Natural killer cell (primary cell): ENCODE results near the gene AATK. TPM values are rescaled to one million over a fixed set of nuclear protein-coding genes. Genes with fewer than 3 reads are reported as not detected.

Source experiments
- ATAC-seq, 3 donors: fragments of 150-1000 bp in 2 of 3; fragments of 200-7000 bp in 1 of 3; cut with Tn5 transposase; 1 replicate in 1 of 3; 2 replicates in 2 of 3; pipeline ENCODE4 v1.10.0; 2021; ENCODE audit warnings: mild to moderate bottlenecking in 2 of 3, moderate library complexity in 2 of 3
- DNase-seq, 2 donors: peaks; one replicate each; pipeline versions ENCODE4 v3.0.0 to v3.0.0-alpha.2; 2013 to 2021; ENCODE audit warnings: mixed read lengths in 1 of 2
- H3K27ac ChIP-seq: one replicate; pipeline ENCODE4 v1.5.1; 2013; ENCODE audit warnings: mild to moderate bottlenecking, low read length
- H3K27me3 ChIP-seq: one replicate; pipeline ENCODE4 v1.6.1; 2013; ENCODE audit warnings: low read length; ENCODE audit not compliant: control insufficient read depth, insufficient read depth
- H3K36me3 ChIP-seq: one replicate; pipeline ENCODE4 v1.6.1; 2013; ENCODE audit warnings: low read length; ENCODE audit not compliant: control insufficient read depth, insufficient read depth
- H3K4me1 ChIP-seq: one replicate; pipeline ENCODE4 v1.6.1; 2013; ENCODE audit warnings: low read length; ENCODE audit not compliant: control insufficient read depth, insufficient read depth
- H3K4me3 ChIP-seq: one replicate; pipeline ENCODE4 v1.5.1; 2013; ENCODE audit warnings: low read length
- H3K9me3 ChIP-seq: one replicate; pipeline ENCODE4 v1.6.1; 2013; ENCODE audit warnings: low read length; ENCODE audit not compliant: control insufficient read depth, insufficient read depth
- H3K27ac Mint-ChIP-seq, 2 donors: one replicate each; pipeline ENCODE4 v1.8.0; 2022; ENCODE audit warnings: mild to moderate bottlenecking in 2 of 2, mixed read lengths in 2 of 2, moderate library complexity in 1 of 2
- H3K27me3 Mint-ChIP-seq, 2 donors: one replicate each; pipeline ENCODE4 v1.8.0; 2022; ENCODE audit warnings: low read depth in 2 of 2, mixed read lengths in 2 of 2
- H3K36me3 Mint-ChIP-seq: one replicate; pipeline ENCODE4 v1.8.0; 2022; ENCODE audit warnings: mixed read lengths
- H3K4me1 Mint-ChIP-seq, 2 donors: one replicate each; pipeline ENCODE4 v1.8.0; 2022; ENCODE audit warnings: mixed read lengths in 2 of 2
- H3K4me3 Mint-ChIP-seq: one replicate; pipeline ENCODE4 v1.8.0; 2022; ENCODE audit warnings: mild to moderate bottlenecking, moderate library complexity, mixed read lengths
- H3K9me3 Mint-ChIP-seq, 2 donors: one replicate each; pipeline ENCODE4 v1.8.0; 2022; ENCODE audit warnings: mixed read lengths in 2 of 2
- WGBS: methylation state at CpG from one replicate; pipeline ENCODE4 v1.1.7; 2013; ENCODE audit warnings: missing lambda C conversion rate; ENCODE audit not compliant: insufficient coverage; 5-methylcytosine and 5-hydroxymethylcytosine counted together
- intact Hi-C: fragments of 100-400 bp; cut with micrococcal nuclease; formaldehyde crosslinking; loops from one replicate; pipeline ENCODE4 v1.14.2; 2022
- total RNA-seq, 4 donors: library from RNA; stranded (reverse); fragments of 120-200 nt in 1 of 4; gene quantifications; one replicate each; pipeline versions ENCODE4 v1.2.3 to v1.2.4, GENCODE V29; 2013 to 2022
- TF ChIP-seq, protein P1 (sequence below): fragments of 200-600 bp; IDR thresholded peaks from one replicate; pipeline ENCODE4 v1.8.0; 2022; ENCODE audit warnings: antibody characterized with exemption

The AATK gene
- total RNA-seq, 3 donors from 2014 or later (not counting 1 experiment from before 2014, with no cell fraction given): 8.5 to 13.7 (median 10.4) TPM

DNA sequence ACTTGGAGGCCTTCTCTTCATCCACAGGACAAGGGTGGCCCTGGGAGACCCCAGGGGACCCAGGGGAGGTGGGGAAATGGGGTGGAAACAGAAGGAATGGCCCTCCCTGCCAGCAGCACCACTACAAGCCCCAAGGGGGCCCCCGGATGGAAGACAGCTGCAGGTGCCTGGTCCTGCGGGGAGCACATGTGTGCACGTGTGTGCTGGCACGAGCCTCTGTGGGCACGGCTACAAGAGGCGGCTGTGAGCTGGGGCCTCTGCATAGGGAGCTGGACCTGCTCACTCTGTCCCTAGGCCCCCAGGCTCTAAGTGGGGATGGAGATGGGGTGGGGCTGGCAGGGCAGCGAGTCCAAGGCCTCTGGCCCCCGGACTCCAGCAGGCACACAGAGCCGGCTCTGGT, 13.2 kb upstream of the AATK start:
- H3K4me1 Mint-ChIP-seq: no peaks in the 10 kb centered on the region
- TF ChIP-seq, protein P1, sequence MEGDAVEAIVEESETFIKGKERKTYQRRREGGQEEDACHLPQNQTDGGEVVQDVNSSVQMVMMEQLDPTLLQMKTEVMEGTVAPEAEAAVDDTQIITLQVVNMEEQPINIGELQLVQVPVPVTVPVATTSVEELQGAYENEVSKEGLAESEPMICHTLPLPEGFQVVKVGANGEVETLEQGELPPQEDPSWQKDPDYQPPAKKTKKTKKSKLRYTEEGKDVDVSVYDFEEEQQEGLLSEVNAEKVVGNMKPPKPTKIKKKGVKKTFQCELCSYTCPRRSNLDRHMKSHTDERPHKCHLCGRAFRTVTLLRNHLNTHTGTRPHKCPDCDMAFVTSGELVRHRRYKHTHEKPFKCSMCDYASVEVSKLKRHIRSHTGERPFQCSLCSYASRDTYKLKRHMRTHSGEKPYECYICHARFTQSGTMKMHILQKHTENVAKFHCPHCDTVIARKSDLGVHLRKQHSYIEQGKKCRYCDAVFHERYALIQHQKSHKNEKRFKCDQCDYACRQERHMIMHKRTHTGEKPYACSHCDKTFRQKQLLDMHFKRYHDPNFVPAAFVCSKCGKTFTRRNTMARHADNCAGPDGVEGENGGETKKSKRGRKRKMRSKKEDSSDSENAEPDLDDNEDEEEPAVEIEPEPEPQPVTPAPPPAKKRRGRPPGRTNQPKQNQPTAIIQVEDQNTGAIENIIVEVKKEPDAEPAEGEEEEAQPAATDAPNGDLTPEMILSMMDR: no peak
- peaks cover 0 to 8% of the 10 kb centered on the region in 2 donors for H3K27me3 Mint-ChIP-seq
- H3K4me3 Mint-ChIP-seq: no peak overlapping the region
- 80% methylated on average over 9 of the region's 9 CpGs for WGBS
- no peaks in the 10 kb centered on the region for H3K36me3 Mint-ChIP-seq
- no peak overlapping the region for H3K27ac ChIP-seq
- no peaks in the 10 kb centered on the region for H3K36me3 ChIP-seq
- H3K27ac Mint-ChIP-seq: no peak overlapping the region
- DNase-seq (no peak), ATAC-seq (no peak)
- intact Hi-C loops: no loop called here
- no peaks in the 10 kb centered on the region for H3K27me3 ChIP-seq
- no peaks in the 10 kb centered on the region for H3K9me3 ChIP-seq
- H3K4me3 ChIP-seq: no peak overlapping the region
- no peaks in the 10 kb centered on the region for H3K4me1 ChIP-seq
- no peaks in the 10 kb centered on the region for H3K9me3 Mint-ChIP-seq

DNA sequence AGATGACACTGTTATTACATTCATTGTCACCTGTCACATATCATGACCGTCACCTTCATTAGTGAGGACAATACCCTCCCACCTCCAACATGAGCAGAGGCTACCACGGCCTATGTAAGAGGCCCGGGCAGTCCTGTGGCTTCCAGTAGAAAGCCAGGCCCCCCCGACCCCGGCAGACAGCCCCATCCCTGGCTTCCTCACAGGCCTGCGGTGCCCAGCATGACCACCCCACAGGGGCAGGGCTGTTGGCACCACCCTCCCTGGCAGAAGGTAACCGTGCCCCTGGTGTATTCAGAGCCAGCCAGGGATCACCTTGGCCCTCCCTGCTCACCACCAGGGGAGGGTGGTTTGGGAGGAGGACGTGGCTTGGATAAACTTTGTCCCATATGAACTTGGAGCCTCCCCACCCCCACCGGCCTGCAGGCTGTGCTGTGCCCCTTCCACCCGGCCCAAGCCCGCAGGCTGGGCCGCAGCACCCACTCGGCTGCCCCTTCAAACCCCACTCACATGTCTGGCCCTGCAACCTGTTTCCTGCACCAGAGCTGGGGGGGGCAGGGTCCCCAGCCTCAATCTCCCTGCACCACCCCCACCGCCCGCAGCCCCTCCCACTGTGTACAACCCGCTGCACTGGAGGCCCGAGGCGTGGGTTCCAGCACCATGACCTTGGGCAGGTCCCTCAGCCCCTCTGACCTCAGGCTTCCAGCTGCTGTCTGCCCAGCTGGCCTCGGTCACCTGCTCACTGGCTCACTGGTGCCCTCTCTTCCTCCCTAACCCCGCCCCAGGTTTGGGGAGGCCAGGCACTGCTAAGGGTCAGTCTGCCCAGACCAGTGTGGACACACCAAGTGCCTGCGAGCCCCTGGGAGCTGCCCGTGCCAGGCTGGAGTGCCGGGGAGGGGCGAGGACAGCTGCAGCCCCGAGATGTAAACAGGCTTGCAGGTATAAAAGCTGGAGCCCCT, 12.4 kb upstream of the AATK start:
- DNase-seq (no peak), ATAC-seq (no peak)
- no peak overlapping the region for H3K4me3 Mint-ChIP-seq
- H3K27ac ChIP-seq: no peak overlapping the region
- H3K9me3 ChIP-seq: no peaks in the 10 kb centered on the region
- H3K4me3 ChIP-seq: no peak overlapping the region
- 90% methylated on average over 25 of the region's 25 CpGs for WGBS
- intact Hi-C loops: no loop called here
- no peaks in the 10 kb centered on the region for H3K36me3 ChIP-seq
- TF ChIP-seq, protein P1: no peak
- H3K27ac Mint-ChIP-seq: no peak overlapping the region
- H3K9me3 Mint-ChIP-seq: no peaks in the 10 kb centered on the region
- no peaks in the 10 kb centered on the region for H3K4me1 ChIP-seq
- no peaks in the 10 kb centered on the region for H3K4me1 Mint-ChIP-seq
- H3K36me3 Mint-ChIP-seq: no peaks in the 10 kb centered on the region
- peaks cover 0 to 8% of the 10 kb centered on the region in 2 donors for H3K27me3 Mint-ChIP-seq
- H3K27me3 ChIP-seq: no peaks in the 10 kb centered on the region

DNA sequence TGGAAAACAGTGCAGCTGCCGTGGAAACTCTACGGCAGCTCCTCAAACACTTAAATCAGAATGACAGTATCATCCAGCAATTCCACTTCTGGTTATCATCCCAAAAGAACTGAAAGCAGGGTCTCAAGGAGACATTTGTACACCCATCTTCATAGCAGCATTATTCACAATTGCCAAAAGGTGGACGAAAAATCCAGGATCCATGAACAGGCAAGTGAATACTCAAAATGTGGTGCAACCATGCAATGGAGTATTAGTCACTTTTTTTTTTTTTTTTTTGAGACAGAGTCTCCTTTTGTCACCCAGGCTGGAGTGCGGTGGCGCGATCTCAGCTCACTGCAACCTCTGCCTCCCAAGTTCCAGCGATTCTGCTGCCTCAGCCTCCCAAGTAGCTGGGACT, 10.6 kb upstream of the AATK start:
- no peaks in the 10 kb centered on the region for H3K4me1 ChIP-seq
- H3K36me3 Mint-ChIP-seq: no peaks in the 10 kb centered on the region
- H3K9me3 Mint-ChIP-seq: no peaks in the 10 kb centered on the region
- H3K4me1 Mint-ChIP-seq: no peaks in the 10 kb centered on the region
- intact Hi-C loops: no loop called here
- DNase-seq (no peak), ATAC-seq (no peak)
- H3K4me3 Mint-ChIP-seq: no peak overlapping the region
- no peak overlapping the region for H3K27ac ChIP-seq
- H3K36me3 ChIP-seq: no peaks in the 10 kb centered on the region
- H3K27me3 ChIP-seq: no peaks in the 10 kb centered on the region
- no peak overlapping the region for H3K27ac Mint-ChIP-seq
- no peaks in the 10 kb centered on the region for H3K9me3 ChIP-seq
- TF ChIP-seq, protein P1: no peak
- WGBS: 96% methylated on average over 7 of the region's 7 CpGs
- no peak overlapping the region for H3K4me3 ChIP-seq
- H3K27me3 Mint-ChIP-seq: peaks cover 0 to 8% of the 10 kb centered on the region in 2 donors
